Renal cortical epithelial cell (primary cell): ENCODE measurements around the gene GRM8. TPM values are rescaled to one million over a fixed set of nuclear protein-coding genes. Genes with fewer than 3 reads are reported as not detected.
"Not testable (repeated sequence)": the region's sequence is repeated elsewhere in the genome, so short reads cannot be mapped to it uniquely, and the experiment has no call there.

ENCODE experiments used
- DNase-seq: peaks from one replicate; pipeline ENCODE4 v3.0.0-alpha.2; 2011; ENCODE audit warnings: low read depth
- total RNA-seq: library from RNA; depleted of rRNA; stranded (reverse); fragments of >200 nt; gene quantifications from 2 replicates; pipeline ENCODE4 v1.2.3, GENCODE V29; 2014

Gene GRM8
- total RNA-seq, 1 donor from 2014 or later: 0.70 TPM

- no peak for DNase-seq
These were observed 328.3 kb downstream of the GRM8 start for GRCh38 chr7:126924477-126924876.

GRCh38 chr7:126911627-126912026 lies 341.1 kb downstream of the GRM8 start:
- peak; percentile 47 for DNase-seq

- DNase-seq: not testable (repeated sequence)
These were observed 344.2 kb downstream of the GRM8 start for GRCh38 chr7:126908564-126908963.

GRCh38 chr7:126907657-126908056 lies 345.1 kb downstream of the GRM8 start:
- DNase-seq: not testable (repeated sequence)

- DNase-seq: not testable (repeated sequence)
These were observed 347.5 kb downstream of the GRM8 start for GRCh38 chr7:126905255-126905654.

GRCh38 chr7:126901041-126901765 lies 351.5 kb downstream of the GRM8 start:
- DNase-seq: not testable (repeated sequence)

- DNase-seq: not testable (repeated sequence)
These were observed 364.8 kb downstream of the GRM8 start for GRCh38 chr7:126887980-126888379.

GRCh38 chr7:126887560-126887959 lies 365.2 kb downstream of the GRM8 start:
- not testable (repeated sequence) for DNase-seq

GRCh38 chr7:126882730-126883129 lies 370.0 kb downstream of the GRM8 start:
- DNase-seq: peak; percentile 1

- DNase-seq: not testable (repeated sequence)
These were observed 370.8 kb downstream of the GRM8 start for GRCh38 chr7:126881908-126882307.

GRCh38 chr7:126881315-126881714 lies 371.4 kb downstream of the GRM8 start:
- DNase-seq: no peak

- DNase-seq: not testable (repeated sequence)
These were observed 376.2 kb downstream of the GRM8 start for GRCh38 chr7:126876536-126876935.

GRCh38 chr7:126856691-126857291 lies 395.9 kb downstream of the GRM8 start:
- DNase-seq: peak; percentile 38

GRCh38 chr7:126845331-126845730 lies 407.4 kb downstream of the GRM8 start:
- no peak for DNase-seq

GRCh38 chr7:126843883-126844282 lies 408.9 kb downstream of the GRM8 start:
- DNase-seq: no peak

GRCh38 chr7:126843336-126843735 lies 409.4 kb downstream of the GRM8 start:
- no peak for DNase-seq

GRCh38 chr7:126842451-126842850 lies 410.3 kb downstream of the GRM8 start:
- DNase-seq: no peak

GRCh38 chr7:126840869-126841268 lies 411.9 kb downstream of the GRM8 start:
- no peak for DNase-seq

GRCh38 chr7:126839624-126840023 lies 413.1 kb downstream of the GRM8 start:
- no peak for DNase-seq

- DNase-seq: no peak
These were observed 414.5 kb downstream of the GRM8 start for GRCh38 chr7:126838194-126838593.

- DNase-seq: not testable (repeated sequence)
These were observed 421.5 kb downstream of the GRM8 start for GRCh38 chr7:126831241-126831640.

- no peak for DNase-seq
These were observed 431.8 kb downstream of the GRM8 start for GRCh38 chr7:126820925-126821324.

- DNase-seq: no peak
These were observed 433.6 kb downstream of the GRM8 start for GRCh38 chr7:126819197-126819484.
